Liver (tissue), 9 donors: Measurements from ENCODE around the gene DNAJC7. TPM values are rescaled to one million over a fixed set of nuclear protein-coding genes. Genes with fewer than 3 reads are reported as not detected.

ENCODE experiments used
- DNase-seq: peaks from one replicate; pipeline ENCODE4 v3.0.0-alpha.2; 2017; ENCODE audit warnings: low spot score
- H3K27ac ChIP-seq, 2 donors: one replicate each; pipeline ENCODE4 v1.7.0; 2013; ENCODE audit warnings: inconsistent platforms in 2 of 2, low read length in 2 of 2, control low read depth in 1 of 2, low read depth in 1 of 2, mild to moderate bottlenecking in 1 of 2
- H3K27me3 ChIP-seq, 4 donors: one replicate each; pipeline versions ENCODE4 v1.6.1 to v1.7.0; 2013; ENCODE audit warnings: low read length in 3 of 4, inconsistent platforms in 1 of 4, mild to moderate bottlenecking in 1 of 4, moderate library complexity in 1 of 4; ENCODE audit not compliant: control insufficient read depth in 4 of 4, insufficient read depth in 4 of 4
- H3K36me3 ChIP-seq, 4 donors: one replicate each; pipeline versions ENCODE4 v1.6.1 to v1.7.0; 2013; ENCODE audit warnings: low read length in 3 of 4, mild to moderate bottlenecking in 3 of 4, low read depth in 1 of 4, moderate library complexity in 1 of 4; ENCODE audit not compliant: control insufficient read depth in 4 of 4, insufficient read depth in 3 of 4
- H3K4me1 ChIP-seq, 4 donors: one replicate each; pipeline versions ENCODE4 v1.6.1 to v1.7.0; 2013; ENCODE audit warnings: low read length in 3 of 4, mild to moderate bottlenecking in 3 of 4, moderate library complexity in 1 of 4; ENCODE audit not compliant: control insufficient read depth in 4 of 4, insufficient read depth in 4 of 4
- H3K4me3 ChIP-seq, 3 donors: one replicate each; pipeline versions ENCODE4 v1.6.1 to v1.7.0; 2013; ENCODE audit warnings: low read length in 3 of 3, control low read depth in 1 of 3, low read depth in 1 of 3, mild to moderate bottlenecking in 1 of 3
- H3K9ac ChIP-seq, 2 donors: one replicate each; pipeline ENCODE4 v1.7.0; 2013; ENCODE audit warnings: low read length in 2 of 2, mild to moderate bottlenecking in 2 of 2, moderate library complexity in 2 of 2, control low read depth in 1 of 2, low read depth in 1 of 2
- H3K9me3 ChIP-seq, 4 donors: one replicate each; pipeline versions ENCODE4 v1.6.1 to v1.7.0; 2013; ENCODE audit warnings: low read length in 3 of 4; ENCODE audit not compliant: control insufficient read depth in 4 of 4
- EGR1 ChIP-seq, 2 donors: IDR thresholded peaks; 2 replicates each; pipeline ENCODE4 v1.6.1; 2016 to 2018; ENCODE audit warnings: antibody characterized with exemption in 2 of 2, low read depth in 2 of 2
- FOXA2 ChIP-seq: IDR thresholded peaks from 2 replicates; pipeline ENCODE4 v1.6.1; 2016; ENCODE audit warnings: antibody characterized with exemption
- GABPA ChIP-seq, 2 donors: IDR thresholded peaks in 1 of 2; conservative IDR thresholded peaks in 1 of 2; 2 replicates each; pipeline ENCODE4 v1.6.1; 2016; ENCODE audit warnings: antibody characterized with exemption in 2 of 2, mild to moderate bottlenecking in 1 of 2, moderate library complexity in 1 of 2
- HNF4A ChIP-seq, 2 donors: conservative IDR thresholded peaks; 2 replicates each; pipeline ENCODE4 v1.6.1; 2016; ENCODE audit warnings: antibody characterized with exemption in 2 of 2, mild to moderate bottlenecking in 2 of 2
- HNF4G ChIP-seq: IDR thresholded peaks from 2 replicates; pipeline ENCODE4 v1.6.1; 2016; ENCODE audit warnings: antibody characterized with exemption
- JUND ChIP-seq, 2 donors: IDR thresholded peaks; 2 replicates each; pipeline ENCODE4 v1.6.1; 2016; ENCODE audit warnings: antibody characterized with exemption in 2 of 2
- NR2F2 ChIP-seq: IDR thresholded peaks from 2 replicates; pipeline ENCODE4 v1.6.1; 2016; ENCODE audit warnings: antibody characterized with exemption
- RAD21 ChIP-seq, 2 donors: IDR thresholded peaks; 2 replicates each; pipeline ENCODE4 v1.6.1; 2016; ENCODE audit warnings: antibody characterized with exemption in 2 of 2, mild to moderate bottlenecking in 2 of 2
- RXRA ChIP-seq, 2 donors: IDR thresholded peaks; 2 replicates each; pipeline ENCODE4 v1.6.1; 2017 to 2018; ENCODE audit warnings: antibody characterized with exemption in 2 of 2, mild to moderate bottlenecking in 1 of 2
- SP1 ChIP-seq: IDR thresholded peaks from 2 replicates; pipeline ENCODE4 v1.6.1; 2018; ENCODE audit warnings: antibody characterized with exemption, mild to moderate bottlenecking
- TAF1 ChIP-seq: conservative IDR thresholded peaks from 2 replicates; pipeline ENCODE4 v1.6.1; 2016; ENCODE audit warnings: antibody characterized with exemption, mild to moderate bottlenecking
- WGBS: extraction: QIAGEN DNeasy Blood & Tissue Kit; methylation state at CpG from one replicate; pipeline ENCODE4 v1.1.7; 2013; 5-methylcytosine and 5-hydroxymethylcytosine counted together
- polyA plus RNA-seq, 2 donors: library from polyadenylated mRNA; stranded (reverse) in 1 of 2; unstranded in 1 of 2; fragments of 200-250 nt in 1 of 2; fragments of >200 nt in 1 of 2; fragmentation: Nextera tagmentation in 1 of 2; extraction: Ambion mirVana in 1 of 2; gene quantifications; one replicate each; pipeline versions ENCODE4 v1.2.1 to v1.2.3, GENCODE V29; 2013 to 2015
- total RNA-seq, 2 donors: library from RNA; depleted of rRNA; stranded (reverse); fragments of >200 nt; gene quantifications; one replicate each; pipeline ENCODE4 v1.2.3, GENCODE V29; 2014
- TF ChIP-seq, protein P1 (sequence below): IDR thresholded peaks from 2 replicates; pipeline ENCODE4 v1.6.1; 2016; ENCODE audit warnings: antibody characterized with exemption
- TF ChIP-seq, protein P2 (sequence below): IDR thresholded peaks from 2 replicates; pipeline ENCODE4 v1.6.1; 2016; ENCODE audit warnings: antibody characterized with exemption
- TF ChIP-seq, protein P3 (sequence below): fragments of 150-350 bp; IDR thresholded peaks from 2 replicates; pipeline ENCODE4 v1.5.1; 2017; ENCODE audit warnings: improper control_type of control experiment, low read depth, low read length; ENCODE audit not compliant: missing input control
- TF ChIP-seq, protein P4 (sequence below): IDR thresholded peaks from 2 replicates; pipeline ENCODE4 v1.6.1; 2016; ENCODE audit warnings: antibody characterized with exemption, mild to moderate bottlenecking
- donor health status: healthy.
- donor health status: healthy.
- donor health status: healthy.
- donor health status: healthy.
- donor health status: healthy.

DNAJC7 gene
- total and polyA plus RNA-seq, 4 donors: 28.7 to 33.9 (median 30.6) TPM

DNA sequence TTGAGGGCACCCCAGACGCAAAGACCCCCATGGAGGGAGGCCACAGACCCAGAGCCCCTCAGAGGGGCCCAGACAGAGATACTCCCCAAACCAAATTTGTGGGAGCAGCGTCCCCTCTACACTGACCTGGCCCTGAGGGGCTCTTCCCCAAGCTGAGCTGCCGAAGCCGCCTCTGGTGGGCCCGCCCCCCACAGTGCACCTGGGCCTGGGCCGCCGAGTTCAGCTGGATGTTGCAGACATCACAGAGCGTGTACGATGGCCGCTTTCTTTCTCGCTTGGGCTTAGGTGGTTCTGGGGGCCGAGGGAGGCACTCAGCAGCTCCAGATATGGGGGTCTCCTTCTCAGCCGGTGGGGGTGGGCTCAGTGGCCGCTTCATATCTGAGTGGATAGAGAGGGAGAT lies 45.4 kb upstream of the DNAJC7 start:
- Histone ChIP-seq H3K36me3 (no peaks in the 10 kb centered on the region), H3K4me3 (no peak overlapping the region), H3K27ac (no peak overlapping the region), H3K9ac (no peak overlapping the region), H3K4me1 (peaks cover 0 to 4% (median 3%) of the 10 kb centered on the region in 4 donors), H3K27me3 (no peaks in the 10 kb centered on the region), H3K9me3 (no peaks in the 10 kb centered on the region)
- TF ChIP-seq SP1 (no peak), GABPA (IDR thresholded peaks at IDR 0.05 in 1 of 2, conservative IDR thresholded peaks at IDR 0.05 in 1 of 2) (no peak), FOXA2 (no peak), RXRA (IDR thresholded peaks at IDR 0.05) (no peak)
- TF ChIP-seq, protein P1, sequence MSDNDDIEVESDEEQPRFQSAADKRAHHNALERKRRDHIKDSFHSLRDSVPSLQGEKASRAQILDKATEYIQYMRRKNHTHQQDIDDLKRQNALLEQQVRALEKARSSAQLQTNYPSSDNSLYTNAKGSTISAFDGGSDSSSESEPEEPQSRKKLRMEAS: no peak
- 88% methylated on average over 14 of the region's 14 CpGs for WGBS
- no peak for DNase-seq

DNA sequence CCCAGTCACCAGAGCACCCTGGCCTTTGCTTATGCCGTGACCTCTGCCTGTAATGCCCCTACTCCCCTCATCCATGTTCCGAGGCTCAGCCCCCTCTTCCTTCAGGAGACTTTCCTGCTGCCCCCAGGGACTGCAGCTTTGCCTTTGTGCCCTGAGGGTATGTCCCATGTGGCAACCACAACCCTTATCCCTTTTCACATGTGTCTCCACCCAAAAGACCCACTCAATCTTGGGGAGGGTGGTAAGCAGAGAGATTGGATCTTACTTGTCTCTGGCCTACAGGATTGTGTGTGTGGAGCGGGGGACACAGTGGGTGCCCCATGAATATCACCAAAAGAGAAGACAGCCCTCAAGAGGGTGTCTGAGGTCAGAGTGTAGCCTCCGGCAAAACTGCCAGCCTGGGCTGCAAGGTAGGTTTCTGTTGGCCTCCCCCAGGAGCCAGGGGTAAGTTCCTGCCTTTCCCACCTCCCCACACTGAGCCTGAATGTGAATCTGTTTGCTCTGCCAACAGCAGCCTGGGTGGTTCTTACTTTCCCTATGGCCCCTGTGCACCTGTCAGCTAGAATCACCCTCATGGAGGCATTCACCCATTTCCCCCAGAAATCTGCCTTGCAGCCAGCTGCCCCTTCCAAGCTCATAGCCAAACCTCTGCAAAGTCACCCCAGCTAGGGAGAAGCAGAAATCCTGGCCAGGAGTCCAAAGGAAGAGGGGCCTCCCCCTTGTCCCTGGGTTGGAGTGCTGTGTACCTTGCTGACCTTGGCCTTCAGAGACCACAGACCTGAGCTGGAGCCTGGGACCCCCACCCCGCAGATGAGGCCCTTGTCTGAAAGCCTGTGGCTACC lies 44.6 kb upstream of the DNAJC7 start:
- DNase-seq: no peak
- H3K36me3 ChIP-seq: no peaks in the 10 kb centered on the region
- H3K4me1 ChIP-seq: no peaks in the 10 kb centered on the region
- no peak overlapping the region for H3K27ac ChIP-seq
- H3K4me3 ChIP-seq: no peak overlapping the region
- no peak overlapping the region for H3K9ac ChIP-seq
- H3K27me3 ChIP-seq: no peaks in the 10 kb centered on the region
- H3K9me3 ChIP-seq: no peaks in the 10 kb centered on the region
- TF ChIP-seq, protein P2, sequence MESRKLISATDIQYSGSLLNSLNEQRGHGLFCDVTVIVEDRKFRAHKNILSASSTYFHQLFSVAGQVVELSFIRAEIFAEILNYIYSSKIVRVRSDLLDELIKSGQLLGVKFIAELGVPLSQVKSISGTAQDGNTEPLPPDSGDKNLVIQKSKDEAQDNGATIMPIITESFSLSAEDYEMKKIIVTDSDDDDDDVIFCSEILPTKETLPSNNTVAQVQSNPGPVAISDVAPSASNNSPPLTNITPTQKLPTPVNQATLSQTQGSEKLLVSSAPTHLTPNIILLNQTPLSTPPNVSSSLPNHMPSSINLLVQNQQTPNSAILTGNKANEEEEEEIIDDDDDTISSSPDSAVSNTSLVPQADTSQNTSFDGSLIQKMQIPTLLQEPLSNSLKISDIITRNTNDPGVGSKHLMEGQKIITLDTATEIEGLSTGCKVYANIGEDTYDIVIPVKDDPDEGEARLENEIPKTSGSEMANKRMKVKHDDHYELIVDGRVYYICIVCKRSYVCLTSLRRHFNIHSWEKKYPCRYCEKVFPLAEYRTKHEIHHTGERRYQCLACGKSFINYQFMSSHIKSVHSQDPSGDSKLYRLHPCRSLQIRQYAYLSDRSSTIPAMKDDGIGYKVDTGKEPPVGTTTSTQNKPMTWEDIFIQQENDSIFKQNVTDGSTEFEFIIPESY: no peak
- TF ChIP-seq GABPA (IDR thresholded peaks at IDR 0.05 in 1 of 2, conservative IDR thresholded peaks at IDR 0.05 in 1 of 2) (no peak), HNF4A (conservative IDR thresholded peaks at IDR 0.05) (no peak), FOXA2 (no peak), EGR1 (IDR thresholded peaks at IDR 0.05; ENCODE audit: low read depth in 2 of 2) (no peak), RXRA (IDR thresholded peaks at IDR 0.05) (no peak), JUND (IDR thresholded peaks at IDR 0.05) (no peak), SP1 (no peak), RAD21 (IDR thresholded peaks at IDR 0.05) (no peak), HNF4G (no peak), TAF1 (no peak), NR2F2 (no peak)
- TF ChIP-seq, protein P3, sequence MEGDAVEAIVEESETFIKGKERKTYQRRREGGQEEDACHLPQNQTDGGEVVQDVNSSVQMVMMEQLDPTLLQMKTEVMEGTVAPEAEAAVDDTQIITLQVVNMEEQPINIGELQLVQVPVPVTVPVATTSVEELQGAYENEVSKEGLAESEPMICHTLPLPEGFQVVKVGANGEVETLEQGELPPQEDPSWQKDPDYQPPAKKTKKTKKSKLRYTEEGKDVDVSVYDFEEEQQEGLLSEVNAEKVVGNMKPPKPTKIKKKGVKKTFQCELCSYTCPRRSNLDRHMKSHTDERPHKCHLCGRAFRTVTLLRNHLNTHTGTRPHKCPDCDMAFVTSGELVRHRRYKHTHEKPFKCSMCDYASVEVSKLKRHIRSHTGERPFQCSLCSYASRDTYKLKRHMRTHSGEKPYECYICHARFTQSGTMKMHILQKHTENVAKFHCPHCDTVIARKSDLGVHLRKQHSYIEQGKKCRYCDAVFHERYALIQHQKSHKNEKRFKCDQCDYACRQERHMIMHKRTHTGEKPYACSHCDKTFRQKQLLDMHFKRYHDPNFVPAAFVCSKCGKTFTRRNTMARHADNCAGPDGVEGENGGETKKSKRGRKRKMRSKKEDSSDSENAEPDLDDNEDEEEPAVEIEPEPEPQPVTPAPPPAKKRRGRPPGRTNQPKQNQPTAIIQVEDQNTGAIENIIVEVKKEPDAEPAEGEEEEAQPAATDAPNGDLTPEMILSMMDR: no peak
- TF ChIP-seq, protein P1: no peak
- TF ChIP-seq, protein P4, sequence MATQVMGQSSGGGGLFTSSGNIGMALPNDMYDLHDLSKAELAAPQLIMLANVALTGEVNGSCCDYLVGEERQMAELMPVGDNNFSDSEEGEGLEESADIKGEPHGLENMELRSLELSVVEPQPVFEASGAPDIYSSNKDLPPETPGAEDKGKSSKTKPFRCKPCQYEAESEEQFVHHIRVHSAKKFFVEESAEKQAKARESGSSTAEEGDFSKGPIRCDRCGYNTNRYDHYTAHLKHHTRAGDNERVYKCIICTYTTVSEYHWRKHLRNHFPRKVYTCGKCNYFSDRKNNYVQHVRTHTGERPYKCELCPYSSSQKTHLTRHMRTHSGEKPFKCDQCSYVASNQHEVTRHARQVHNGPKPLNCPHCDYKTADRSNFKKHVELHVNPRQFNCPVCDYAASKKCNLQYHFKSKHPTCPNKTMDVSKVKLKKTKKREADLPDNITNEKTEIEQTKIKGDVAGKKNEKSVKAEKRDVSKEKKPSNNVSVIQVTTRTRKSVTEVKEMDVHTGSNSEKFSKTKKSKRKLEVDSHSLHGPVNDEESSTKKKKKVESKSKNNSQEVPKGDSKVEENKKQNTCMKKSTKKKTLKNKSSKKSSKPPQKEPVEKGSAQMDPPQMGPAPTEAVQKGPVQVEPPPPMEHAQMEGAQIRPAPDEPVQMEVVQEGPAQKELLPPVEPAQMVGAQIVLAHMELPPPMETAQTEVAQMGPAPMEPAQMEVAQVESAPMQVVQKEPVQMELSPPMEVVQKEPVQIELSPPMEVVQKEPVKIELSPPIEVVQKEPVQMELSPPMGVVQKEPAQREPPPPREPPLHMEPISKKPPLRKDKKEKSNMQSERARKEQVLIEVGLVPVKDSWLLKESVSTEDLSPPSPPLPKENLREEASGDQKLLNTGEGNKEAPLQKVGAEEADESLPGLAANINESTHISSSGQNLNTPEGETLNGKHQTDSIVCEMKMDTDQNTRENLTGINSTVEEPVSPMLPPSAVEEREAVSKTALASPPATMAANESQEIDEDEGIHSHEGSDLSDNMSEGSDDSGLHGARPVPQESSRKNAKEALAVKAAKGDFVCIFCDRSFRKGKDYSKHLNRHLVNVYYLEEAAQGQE: no peak
- WGBS: 70% methylated on average over 5 of the region's 5 CpGs
